ENCODE results near the gene C22orf23. TPM values are rescaled to one million over a fixed set of nuclear protein-coding genes. Genes with fewer than 3 reads are reported as not detected.
A peak's percentile ranks its signal among the peaks of the same experiment; 100 is the strongest.

The C22orf23 gene
- total RNA-seq: 0.32 TPM in 1 of 2 replicates, not detected in the other

DNA sequence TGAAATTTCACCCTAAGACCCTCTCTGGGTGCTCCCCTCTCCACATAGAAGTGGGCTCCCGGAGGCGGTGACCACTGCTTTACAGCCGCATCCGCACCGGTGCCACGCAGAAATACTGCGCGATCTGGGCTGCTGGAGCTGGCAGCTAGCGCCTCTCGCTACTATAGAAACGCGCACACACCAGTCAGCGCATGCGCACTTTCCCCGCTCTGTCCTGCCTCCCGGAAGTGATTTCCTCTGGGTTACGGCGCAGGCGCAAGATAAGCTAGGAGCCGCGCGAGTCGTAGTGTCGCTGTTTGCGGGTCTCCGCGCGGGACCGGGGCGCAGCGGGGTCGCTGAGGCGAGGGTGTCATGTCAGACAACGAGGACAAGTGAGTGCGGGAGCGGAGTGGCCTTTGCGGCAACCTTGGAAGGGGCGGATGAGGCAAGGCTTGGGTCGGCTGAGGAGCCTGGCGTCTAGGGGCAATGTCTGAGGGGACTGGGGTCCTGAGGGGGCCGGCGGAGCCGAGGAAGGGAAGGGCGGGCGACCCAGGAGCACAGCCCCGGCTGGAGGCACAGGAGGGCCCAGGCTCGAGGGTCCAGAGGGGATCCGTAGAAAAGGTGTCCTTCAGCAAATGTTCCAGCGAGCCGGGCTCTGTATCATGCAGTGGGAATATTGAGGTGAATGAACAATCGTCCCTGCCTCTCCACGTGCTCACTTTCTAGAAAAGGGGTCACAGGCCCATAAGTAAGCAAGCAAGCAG lies at the start of gene C22orf23, which contains the start of gene POLR2F:
Gene C22orf23 (minus strand): TSS at position 165 of the 743 bp plus-strand sequence. CDS start 452 bp downstream, outside the sequence.
Gene POLR2F (plus strand): TSS at position 263 of the 743 bp plus-strand sequence. CDS start 89 bp downstream, at position 352.
- peak within 1 kb of the TSS; percentile 99 for H3K4me3 ChIP-seq (ENCODE audit: low read depth, low read length)
- TF ChIP-seq, protein P1, sequence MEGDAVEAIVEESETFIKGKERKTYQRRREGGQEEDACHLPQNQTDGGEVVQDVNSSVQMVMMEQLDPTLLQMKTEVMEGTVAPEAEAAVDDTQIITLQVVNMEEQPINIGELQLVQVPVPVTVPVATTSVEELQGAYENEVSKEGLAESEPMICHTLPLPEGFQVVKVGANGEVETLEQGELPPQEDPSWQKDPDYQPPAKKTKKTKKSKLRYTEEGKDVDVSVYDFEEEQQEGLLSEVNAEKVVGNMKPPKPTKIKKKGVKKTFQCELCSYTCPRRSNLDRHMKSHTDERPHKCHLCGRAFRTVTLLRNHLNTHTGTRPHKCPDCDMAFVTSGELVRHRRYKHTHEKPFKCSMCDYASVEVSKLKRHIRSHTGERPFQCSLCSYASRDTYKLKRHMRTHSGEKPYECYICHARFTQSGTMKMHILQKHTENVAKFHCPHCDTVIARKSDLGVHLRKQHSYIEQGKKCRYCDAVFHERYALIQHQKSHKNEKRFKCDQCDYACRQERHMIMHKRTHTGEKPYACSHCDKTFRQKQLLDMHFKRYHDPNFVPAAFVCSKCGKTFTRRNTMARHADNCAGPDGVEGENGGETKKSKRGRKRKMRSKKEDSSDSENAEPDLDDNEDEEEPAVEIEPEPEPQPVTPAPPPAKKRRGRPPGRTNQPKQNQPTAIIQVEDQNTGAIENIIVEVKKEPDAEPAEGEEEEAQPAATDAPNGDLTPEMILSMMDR (IDR thresholded peaks at IDR 0.05; ENCODE audit: insufficient read depth, low read depth, low read length): no peak
- DNase-seq (ENCODE audit: low read depth): peak; percentile 95

- H3K4me3 ChIP-seq (ENCODE audit: low read depth, low read length): no peak overlapping the region
- DNase-seq (ENCODE audit: low read depth): peak; percentile 46
- TF ChIP-seq, protein P1 (IDR thresholded peaks at IDR 0.05; ENCODE audit: insufficient read depth, low read depth, low read length): no peak
Observed at GRCh38 chr22:37999640-38000272, 46.4 kb upstream of the C22orf23 start.

DNA sequence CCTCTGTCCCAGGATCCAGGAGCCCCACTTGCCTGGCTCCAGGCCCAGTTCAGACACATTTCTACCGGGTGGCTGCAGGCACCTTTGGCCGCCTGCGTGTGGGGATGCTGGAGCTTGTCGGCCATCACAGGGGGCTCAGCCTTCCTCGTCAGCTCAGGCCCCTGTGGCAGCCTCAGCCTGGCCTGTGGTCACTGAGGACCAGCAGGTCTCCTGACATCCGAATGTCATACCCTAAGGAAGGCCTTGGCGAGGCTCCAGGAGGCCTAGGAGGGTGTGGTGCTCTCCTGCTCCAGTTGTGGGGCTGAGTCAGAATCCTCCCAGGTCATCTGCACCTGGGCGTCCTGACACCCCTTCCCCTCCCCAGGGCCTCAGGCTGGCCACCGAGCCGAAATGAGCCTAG lies 45.8 kb upstream of the C22orf23 start:
- no peak for DNase-seq (ENCODE audit: low read depth)
- no peak overlapping the region for H3K4me3 ChIP-seq (ENCODE audit: low read depth, low read length)
- TF ChIP-seq, protein P1 (IDR thresholded peaks at IDR 0.05; ENCODE audit: insufficient read depth, low read depth, low read length): no peak

- TF ChIP-seq, protein P1 (IDR thresholded peaks at IDR 0.05; ENCODE audit: insufficient read depth, low read depth, low read length): no peak
- no peak overlapping the region for H3K4me3 ChIP-seq (ENCODE audit: low read depth, low read length)
- no peak for DNase-seq (ENCODE audit: low read depth)
Observed at GRCh38 chr22:37998543-37998942, 45.1 kb upstream of the C22orf23 start.

DNA sequence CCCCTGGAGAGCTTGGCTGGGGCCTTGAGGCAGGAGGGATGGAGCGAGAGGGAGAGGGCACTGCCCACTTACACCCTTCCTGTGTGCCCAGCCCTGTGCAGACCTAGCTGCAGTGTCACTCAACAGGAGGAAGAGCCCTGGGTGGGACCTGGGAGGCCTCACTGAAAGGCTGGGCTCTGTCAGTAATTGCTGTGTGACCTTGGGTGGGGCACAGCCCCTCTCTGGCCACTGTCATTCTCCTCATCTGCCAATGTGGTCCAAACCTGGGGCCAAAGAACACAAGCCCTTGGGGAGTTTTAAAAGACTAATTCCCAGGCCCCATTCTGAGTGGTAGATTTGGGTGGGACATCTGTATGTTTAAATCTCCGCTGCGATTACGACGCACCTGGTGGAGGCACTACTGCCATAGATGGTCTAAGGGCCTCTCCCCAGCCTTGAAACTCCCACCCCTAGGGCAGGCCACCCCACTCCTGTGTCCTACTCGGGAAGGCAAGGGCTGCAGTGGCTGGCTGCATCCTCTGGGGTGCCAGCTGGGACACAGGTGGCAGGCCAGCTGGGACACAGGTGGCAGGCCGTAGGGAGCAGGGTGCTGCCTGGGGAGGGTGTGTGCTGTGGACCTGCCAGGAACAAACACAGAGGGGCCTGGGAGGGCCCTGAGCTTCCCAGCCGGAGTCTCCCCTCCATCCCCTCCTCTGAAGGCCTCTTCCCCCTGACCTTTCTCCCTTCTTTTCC lies 43.3 kb upstream of the C22orf23 start:
- TF ChIP-seq, protein P1 (IDR thresholded peaks at IDR 0.05; ENCODE audit: insufficient read depth, low read depth, low read length): no peak
- H3K4me3 ChIP-seq (ENCODE audit: low read depth, low read length): no peak overlapping the region
- no peak for DNase-seq (ENCODE audit: low read depth)

DNA sequence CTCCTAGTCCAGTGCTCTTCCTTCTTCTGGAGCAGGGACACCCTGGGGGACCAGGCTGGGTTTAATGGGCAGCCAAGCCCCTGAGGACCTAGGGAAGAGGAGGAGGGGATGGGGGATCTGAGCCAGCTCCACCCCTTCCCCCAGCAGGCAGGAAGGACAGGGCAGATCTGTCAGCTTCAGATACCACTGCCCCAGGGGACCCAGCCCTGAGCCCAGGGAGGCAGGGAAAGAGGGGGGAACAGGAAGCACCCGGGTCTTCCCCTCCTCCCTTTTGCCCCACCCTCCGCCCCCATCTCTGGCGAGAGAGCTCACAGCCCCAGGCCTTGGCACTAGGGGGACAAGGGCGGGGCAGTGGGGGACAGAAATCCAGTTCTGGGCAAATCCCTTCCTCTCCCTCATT lies 42.7 kb upstream of the C22orf23 start:
- no peak for DNase-seq (ENCODE audit: low read depth)
- TF ChIP-seq, protein P1 (IDR thresholded peaks at IDR 0.05; ENCODE audit: insufficient read depth, low read depth, low read length): no peak
- no peak overlapping the region for H3K4me3 ChIP-seq (ENCODE audit: low read depth, low read length)
